AG10803 (cell line): ENCODE measurements around the gene PPP1R3C.

Source experiments
- DNase-seq: peaks from one replicate; pipeline ENCODE4 v3.0.0; 2010; ENCODE audit warnings: low read depth
- H3K4me3 ChIP-seq: 2 replicates; pipeline ENCODE4 v1.5.1; 2011; ENCODE audit warnings: mild to moderate bottlenecking, low read length, control low read depth
- TF ChIP-seq, protein P1 (sequence below): conservative IDR thresholded peaks from 2 replicates; pipeline ENCODE4 v1.5.1; 2011; ENCODE audit warnings: mild to moderate bottlenecking, low read length, control low read depth, inconsistent platforms

The PPP1R3C gene

DNA sequence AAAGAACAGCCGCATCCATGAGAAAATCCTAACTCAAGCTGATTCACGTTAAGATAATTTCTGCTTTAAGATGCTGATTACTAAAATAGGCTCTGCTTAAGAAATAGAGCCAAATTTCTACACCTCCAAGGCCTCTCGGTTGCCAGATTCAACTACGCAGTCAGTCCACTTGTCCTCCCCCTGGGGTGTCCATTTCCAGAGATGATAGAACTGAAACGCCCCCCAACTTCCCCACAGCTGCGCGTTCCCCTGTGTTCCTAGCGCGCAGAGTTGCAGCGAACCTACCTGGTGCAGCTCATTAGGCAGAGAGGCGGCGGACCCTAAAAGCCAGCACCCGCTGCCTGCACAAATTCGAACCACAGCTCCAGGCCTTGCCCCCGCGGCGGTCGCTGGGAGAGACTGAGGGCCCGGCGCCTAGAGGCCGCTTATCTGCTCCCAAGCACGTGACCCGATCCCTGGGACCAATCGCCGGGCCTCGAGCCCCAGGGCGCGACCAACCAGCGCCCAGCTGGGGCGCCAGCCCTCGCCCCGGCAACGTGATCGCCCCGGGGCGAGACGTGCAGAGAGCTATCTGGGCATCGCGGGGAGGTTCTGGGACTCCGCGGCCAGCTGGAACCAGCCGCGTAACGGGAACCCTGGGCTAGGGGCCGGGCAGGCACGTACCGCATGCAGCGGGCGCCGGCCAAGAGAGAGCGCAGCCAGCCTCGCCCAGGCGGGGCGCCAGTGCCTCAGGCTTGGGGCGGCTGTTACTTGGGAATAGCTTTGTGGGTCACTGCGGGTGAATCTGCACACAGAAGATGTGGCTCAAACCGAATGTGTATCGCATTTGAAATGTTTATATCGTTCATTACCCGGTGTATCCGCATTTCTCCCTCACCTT lies at the start of gene PPP1R3C:
Gene PPP1R3C, minus strand, starts transcription at position 401 of the 880 bp plus-strand sequence. Its CDS starts 102 bp downstream, at position 299.
- DNase-seq: peak; percentile 96
- TF ChIP-seq, protein P1, sequence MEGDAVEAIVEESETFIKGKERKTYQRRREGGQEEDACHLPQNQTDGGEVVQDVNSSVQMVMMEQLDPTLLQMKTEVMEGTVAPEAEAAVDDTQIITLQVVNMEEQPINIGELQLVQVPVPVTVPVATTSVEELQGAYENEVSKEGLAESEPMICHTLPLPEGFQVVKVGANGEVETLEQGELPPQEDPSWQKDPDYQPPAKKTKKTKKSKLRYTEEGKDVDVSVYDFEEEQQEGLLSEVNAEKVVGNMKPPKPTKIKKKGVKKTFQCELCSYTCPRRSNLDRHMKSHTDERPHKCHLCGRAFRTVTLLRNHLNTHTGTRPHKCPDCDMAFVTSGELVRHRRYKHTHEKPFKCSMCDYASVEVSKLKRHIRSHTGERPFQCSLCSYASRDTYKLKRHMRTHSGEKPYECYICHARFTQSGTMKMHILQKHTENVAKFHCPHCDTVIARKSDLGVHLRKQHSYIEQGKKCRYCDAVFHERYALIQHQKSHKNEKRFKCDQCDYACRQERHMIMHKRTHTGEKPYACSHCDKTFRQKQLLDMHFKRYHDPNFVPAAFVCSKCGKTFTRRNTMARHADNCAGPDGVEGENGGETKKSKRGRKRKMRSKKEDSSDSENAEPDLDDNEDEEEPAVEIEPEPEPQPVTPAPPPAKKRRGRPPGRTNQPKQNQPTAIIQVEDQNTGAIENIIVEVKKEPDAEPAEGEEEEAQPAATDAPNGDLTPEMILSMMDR: peak; percentile 47
- peak within 1 kb of the TSS; percentile 80 for H3K4me3 ChIP-seq

DNA sequence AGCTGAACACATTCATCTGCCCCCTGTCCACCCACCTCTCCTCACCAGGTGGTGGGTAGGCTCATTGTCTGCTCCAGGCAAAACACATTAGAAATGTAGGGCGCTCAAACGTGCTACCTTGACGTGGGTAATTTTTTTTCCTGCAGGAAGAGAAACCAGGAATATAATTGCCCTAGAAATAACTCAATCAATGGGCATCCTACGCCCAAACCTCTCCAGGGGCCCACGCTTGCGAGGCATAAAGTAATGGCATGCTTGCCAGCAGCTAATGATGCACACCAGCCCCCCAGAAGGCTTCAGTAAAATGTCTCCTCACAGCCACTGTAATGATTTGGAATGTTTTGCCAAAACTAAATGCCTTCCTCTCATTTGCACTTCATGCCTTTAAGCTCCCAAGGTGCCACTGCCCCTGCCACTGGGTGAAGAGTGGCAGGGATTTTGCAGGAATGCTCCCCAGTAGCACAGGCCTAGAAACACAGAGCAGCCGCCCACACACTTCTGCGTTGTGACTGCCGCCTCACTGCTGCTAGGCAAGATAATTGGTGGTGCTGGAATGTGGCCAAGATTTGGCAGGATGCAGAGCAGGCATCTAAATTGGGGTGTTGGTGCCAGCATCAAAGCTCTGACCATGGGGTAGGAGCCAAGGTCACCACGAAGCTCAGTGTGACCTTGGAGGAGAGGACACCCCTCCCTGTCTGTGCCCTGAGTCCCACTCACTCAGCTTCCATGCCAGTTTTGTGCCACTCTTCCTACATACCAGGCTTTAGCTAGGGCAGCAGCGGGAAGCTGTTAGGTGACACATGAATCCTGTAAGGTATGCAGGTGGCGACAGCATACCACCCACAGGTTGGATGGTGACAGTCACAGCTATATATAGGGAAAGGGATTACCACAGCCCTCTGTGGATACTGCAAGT lies 48.7 kb upstream of the PPP1R3C start:
- TF ChIP-seq, protein P1: no peak
- no peak overlapping the region for H3K4me3 ChIP-seq
- no peak for DNase-seq

DNA sequence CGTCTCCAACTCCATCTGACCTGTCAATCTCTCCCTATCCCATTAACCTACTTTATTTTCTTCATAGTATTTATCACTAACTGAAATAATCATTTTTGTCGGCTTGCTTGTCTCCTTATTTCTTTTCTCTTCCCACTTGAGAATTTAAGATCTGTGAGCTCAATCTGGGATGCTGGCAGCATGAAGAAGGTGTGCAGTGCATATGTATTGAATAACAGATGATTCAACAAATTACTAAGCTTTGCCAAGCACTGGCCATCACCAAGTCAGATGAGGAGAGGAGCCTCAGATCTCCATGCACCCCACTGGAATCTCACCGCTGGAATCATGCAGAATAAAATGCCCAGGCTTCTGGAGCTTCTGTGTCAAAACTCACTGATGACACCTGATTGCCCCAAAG lies 47.6 kb upstream of the PPP1R3C start:
- no peak overlapping the region for H3K4me3 ChIP-seq
- TF ChIP-seq, protein P1: no peak
- peak; percentile 11 for DNase-seq

DNA sequence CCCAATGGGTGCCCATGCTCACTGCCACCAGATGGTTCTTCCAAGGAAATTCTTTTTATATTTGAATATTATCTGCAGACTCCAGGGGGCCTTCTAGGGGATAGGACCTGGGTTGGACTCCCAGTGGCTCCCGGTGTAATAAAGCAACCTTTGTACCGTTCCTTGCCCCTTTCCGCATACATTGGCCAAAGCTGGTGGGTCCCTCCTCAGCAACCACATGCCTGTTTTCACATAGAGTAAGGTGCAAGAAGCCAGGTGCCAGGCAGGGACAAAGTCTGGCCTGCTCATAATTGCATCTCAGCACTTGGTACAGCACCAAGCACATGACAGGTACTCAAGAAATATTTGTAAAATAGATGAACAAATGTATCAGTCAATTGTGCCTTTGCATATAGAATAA lies 46.4 kb upstream of the PPP1R3C start:
- TF ChIP-seq, protein P1: no peak
- H3K4me3 ChIP-seq: no peak overlapping the region
- no peak for DNase-seq

DNA sequence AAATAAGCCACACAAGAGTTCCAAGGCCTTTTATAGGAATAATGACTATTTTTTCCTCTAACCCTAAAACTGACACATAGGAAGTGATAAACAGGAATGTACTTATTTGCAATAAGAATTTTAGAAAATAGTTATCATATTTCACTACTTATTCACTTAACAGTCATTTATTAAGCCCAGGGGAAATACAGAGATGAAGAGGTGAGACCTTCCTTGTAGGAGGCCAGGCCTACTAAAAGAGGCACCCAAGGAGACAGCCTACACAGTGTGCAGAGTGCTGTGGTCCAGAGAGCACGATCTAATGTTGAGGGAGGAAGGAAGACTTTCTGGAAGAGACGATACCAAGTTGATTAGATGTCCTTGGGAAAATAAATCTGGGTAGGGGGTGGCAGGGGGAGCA lies 45.0 kb upstream of the PPP1R3C start:
- TF ChIP-seq, protein P1: no peak
- H3K4me3 ChIP-seq: no peak overlapping the region
- DNase-seq: peak; percentile 6

DNA sequence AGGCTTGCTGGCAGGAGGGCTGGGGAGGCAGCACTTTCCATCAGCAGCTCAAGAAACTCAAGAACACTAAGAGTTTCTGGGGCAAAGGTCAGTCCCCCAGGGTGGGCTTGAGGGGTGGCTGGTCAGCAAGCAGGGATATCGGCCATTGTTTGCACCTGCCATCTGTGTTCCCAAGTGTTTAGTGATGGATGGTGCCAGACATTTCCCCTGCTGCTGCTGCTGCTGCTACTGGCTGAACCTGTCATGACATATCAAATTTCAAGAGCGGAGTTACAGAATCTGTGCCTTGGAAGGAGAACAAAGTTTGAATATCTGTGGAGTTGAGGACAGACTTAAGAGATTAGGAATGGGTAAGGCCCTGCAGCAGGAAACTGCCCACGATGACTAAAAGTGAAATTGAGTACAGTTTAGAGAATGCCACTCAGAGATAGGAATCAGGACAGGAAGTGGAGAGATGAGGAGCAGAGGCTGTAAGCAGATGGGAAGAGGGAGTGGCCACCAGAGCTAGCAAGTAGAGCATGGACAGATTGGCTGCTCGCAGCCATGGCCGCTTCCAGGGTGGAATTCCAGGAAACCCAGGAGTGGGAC lies 39.2 kb upstream of the PPP1R3C start:
- H3K4me3 ChIP-seq: no peak overlapping the region
- TF ChIP-seq, protein P1: no peak
- DNase-seq: peak; percentile 63
